ENCODE data around the gene RASA3.

RASA3 gene

GRCh38 chr13:113960276-113960948 is 172.0 kb downstream of the RASA3 start:
- no peak for DNase-seq

- DNase-seq: no peak
These were observed 173.2 kb downstream of the RASA3 start for GRCh38 chr13:113959198-113959597.

- no peak for DNase-seq
These were observed 174.1 kb downstream of the RASA3 start for GRCh38 chr13:113958373-113958772.

GRCh38 chr13:113956571-113956970 is 175.9 kb downstream of the RASA3 start:
- no peak for DNase-seq

- no peak for DNase-seq
These were observed 176.7 kb downstream of the RASA3 start for GRCh38 chr13:113955691-113956090.

GRCh38 chr13:113955235-113955634 is 177.2 kb downstream of the RASA3 start:
- DNase-seq: no peak

GRCh38 chr13:113954046-113954835 is 178.2 kb downstream of the RASA3 start:
- no peak for DNase-seq

- no peak for DNase-seq
These were observed 178.9 kb downstream of the RASA3 start for GRCh38 chr13:113953561-113953960.

- DNase-seq: no peak
These were observed 179.4 kb downstream of the RASA3 start for GRCh38 chr13:113952983-113953520.

- DNase-seq: no peak
These were observed 180.1 kb downstream of the RASA3 start for GRCh38 chr13:113952151-113952982.

- DNase-seq: peak; percentile 73 to 75
These were observed 181.0 kb downstream of the RASA3 start for GRCh38 chr13:113951246-113951999.

- DNase-seq: no peak
These were observed 181.8 kb downstream of the RASA3 start for GRCh38 chr13:113950451-113951245.

- DNase-seq: no peak
These were observed 182.9 kb downstream of the RASA3 start for GRCh38 chr13:113949546-113949945.

GRCh38 chr13:113948034-113948742 is 184.2 kb downstream of the RASA3 start:
- no peak for DNase-seq

GRCh38 chr13:113947311-113948033 is 185.0 kb downstream of the RASA3 start:
- no peak for DNase-seq

GRCh38 chr13:113946409-113947181 is 185.8 kb downstream of the RASA3 start:
- DNase-seq: no peak

- DNase-seq: no peak
These were observed 186.5 kb downstream of the RASA3 start for GRCh38 chr13:113945857-113946408.

- no peak for DNase-seq
These were observed 188.4 kb downstream of the RASA3 start for GRCh38 chr13:113943821-113944565.

All from activated T-cell treated with anti-CD3 and anti-CD28 coated beads, Interleukin-2, amount 50 U/mL, for 48 hours (primary cell).